Neural cell (in vitro differentiated cells): Measurements from ENCODE around the gene CEP72.

Experiments
- EZH2 ChIP-seq: fragments of 200-600, 300-800 bp; shearing (Covaris generic), sonication (generic); IDR thresholded peaks from 2 replicates; pipeline ENCODE4 v1.6.1; 2014; ENCODE audit warnings: antibody characterized with exemption, low read length, borderline replicate concordance, mild to moderate bottlenecking; ENCODE audit not compliant: insufficient read depth, poor library complexity, severe bottlenecking
- POLR2AphosphoS5 ChIP-seq: IDR thresholded peaks from 2 replicates; pipeline ENCODE4 v1.6.1; 2012
- TF ChIP-seq, protein P1 (sequence below): fragments of 450-650 bp; IDR thresholded peaks from 2 replicates; pipeline ENCODE4 v1.5.1; 2014; ENCODE audit warnings: antibody characterized with exemption, mild to moderate bottlenecking, moderate library complexity; ENCODE audit not compliant: poor library complexity, severe bottlenecking

DNA sequence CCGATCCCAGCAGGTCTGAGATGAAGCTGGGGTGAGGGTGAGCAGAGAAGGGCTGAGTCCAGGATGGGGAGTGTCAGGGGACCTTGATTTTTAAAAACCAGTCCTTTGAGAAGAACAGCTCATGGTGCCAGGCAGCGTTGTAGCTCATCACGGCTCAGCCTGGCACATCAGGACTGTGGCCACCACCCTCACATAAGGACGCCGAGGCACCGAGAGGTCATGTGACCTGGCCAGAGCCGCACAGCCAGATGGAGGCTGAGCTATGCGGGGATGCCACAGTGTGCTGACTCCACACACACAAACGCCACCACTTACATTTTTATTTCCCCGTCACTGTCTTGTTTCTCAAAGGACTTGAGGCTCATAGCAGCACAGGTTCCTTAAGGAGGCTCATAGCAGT is 32.9 kb upstream of the CEP72 start:
- TF ChIP-seq POLR2AphosphoS5 (no peak), EZH2 (no peak)
- TF ChIP-seq, protein P1, sequence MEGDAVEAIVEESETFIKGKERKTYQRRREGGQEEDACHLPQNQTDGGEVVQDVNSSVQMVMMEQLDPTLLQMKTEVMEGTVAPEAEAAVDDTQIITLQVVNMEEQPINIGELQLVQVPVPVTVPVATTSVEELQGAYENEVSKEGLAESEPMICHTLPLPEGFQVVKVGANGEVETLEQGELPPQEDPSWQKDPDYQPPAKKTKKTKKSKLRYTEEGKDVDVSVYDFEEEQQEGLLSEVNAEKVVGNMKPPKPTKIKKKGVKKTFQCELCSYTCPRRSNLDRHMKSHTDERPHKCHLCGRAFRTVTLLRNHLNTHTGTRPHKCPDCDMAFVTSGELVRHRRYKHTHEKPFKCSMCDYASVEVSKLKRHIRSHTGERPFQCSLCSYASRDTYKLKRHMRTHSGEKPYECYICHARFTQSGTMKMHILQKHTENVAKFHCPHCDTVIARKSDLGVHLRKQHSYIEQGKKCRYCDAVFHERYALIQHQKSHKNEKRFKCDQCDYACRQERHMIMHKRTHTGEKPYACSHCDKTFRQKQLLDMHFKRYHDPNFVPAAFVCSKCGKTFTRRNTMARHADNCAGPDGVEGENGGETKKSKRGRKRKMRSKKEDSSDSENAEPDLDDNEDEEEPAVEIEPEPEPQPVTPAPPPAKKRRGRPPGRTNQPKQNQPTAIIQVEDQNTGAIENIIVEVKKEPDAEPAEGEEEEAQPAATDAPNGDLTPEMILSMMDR, result no peak
